Mucosa of descending colon (tissue), 3 donors: ENCODE results near the gene NAPB. TPM values are rescaled to one million over a fixed set of nuclear protein-coding genes. Genes with fewer than 3 reads are reported as not detected.

Source experiments
- ATAC-seq: fragments of 200-7000 bp; cut with Tn5 transposase; one replicate; pipeline ENCODE4 v1.9.1; 2020; ENCODE audit warnings: mild to moderate bottlenecking, moderate library complexity
- DNase-seq, 3 donors: peaks; one replicate each; pipeline ENCODE4 v3.0.0-alpha.2; 2020
- H3K36me3 ChIP-seq: fragments of 200-600 bp; one replicate; pipeline ENCODE4 v1.8.0; 2021; ENCODE audit warnings: low read depth, mild to moderate bottlenecking
- H3K4me1 ChIP-seq: fragments of 200-600 bp; one replicate; pipeline ENCODE4 v1.8.0; 2021; ENCODE audit warnings: low read depth, mild to moderate bottlenecking
- H3K4me3 ChIP-seq: fragments of 200-600 bp; one replicate; pipeline ENCODE4 v1.8.0; 2021; ENCODE audit warnings: mild to moderate bottlenecking
- H3K9me3 ChIP-seq: fragments of 200-600 bp; one replicate; pipeline ENCODE4 v1.8.0; 2021; ENCODE audit warnings: mild to moderate bottlenecking
- intact Hi-C, 2 donors: fragments of 100-400 bp; cut with DNase I in 1 of 2; cut with micrococcal nuclease in 1 of 2; formaldehyde crosslinking; loops; one replicate each; pipeline versions ENCODE4 v1.11.0 to v1.11.1; 2022; cut with DNase I, micrococcal nuclease
- total RNA-seq, 3 donors: library from RNA; stranded (reverse); fragmentation: NEBNext Ultra II Directional in 2 of 3; extraction: Animal tissue kit (Norgen Biotek cat#: 25700) in 2 of 3; gene quantifications; one replicate each; pipeline versions ENCODE4 v1.2.1 to v1.2.4, GENCODE V29; 2021 to 2023
- TF ChIP-seq, protein P1 (sequence below): fragments of 200-600 bp; IDR thresholded peaks from one replicate; pipeline ENCODE4 v1.8.0; 2022; ENCODE audit warnings: antibody characterized with exemption, mild to moderate bottlenecking
- donor health status: DM: no; HTN: no; CAD: no; lungs with moderate emphysema.
- donor health status: DM: no; HTN: no; CAD: no.
- donor health status: DM: no; HTN: yes; CAD: no.

NAPB gene
- total RNA-seq, 3 donors from 2014 or later = 8.2 to 22.8 (median 8.9) TPM

DNA sequence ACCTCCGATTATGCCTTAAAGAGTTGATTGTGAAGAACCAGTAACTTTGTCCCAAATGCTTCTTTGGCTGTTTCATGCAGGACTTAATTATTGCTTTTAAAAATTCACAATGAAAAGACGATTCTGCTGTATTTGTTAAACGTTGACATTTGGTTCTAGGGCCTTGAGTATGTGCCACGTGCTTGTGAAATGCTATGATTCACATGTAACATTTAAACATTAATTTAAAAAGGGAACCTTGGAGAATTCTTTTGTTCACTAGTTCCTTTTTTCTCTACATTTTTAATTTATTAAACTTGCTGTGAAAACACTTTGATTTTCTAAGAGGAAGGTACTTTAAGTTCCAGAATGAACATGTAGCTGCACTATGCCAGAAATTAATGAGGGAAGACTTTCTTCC, 49.8 kb downstream of the NAPB start:
- no peak for ATAC-seq
- Histone ChIP-seq H3K4me3 (no peak overlapping the region), H3K36me3 (peaks cover 4% of the 10 kb centered on the region), H3K9me3 (no peaks in the 10 kb centered on the region), H3K4me1 (no peaks in the 10 kb centered on the region)
- TF ChIP-seq, protein P1, sequence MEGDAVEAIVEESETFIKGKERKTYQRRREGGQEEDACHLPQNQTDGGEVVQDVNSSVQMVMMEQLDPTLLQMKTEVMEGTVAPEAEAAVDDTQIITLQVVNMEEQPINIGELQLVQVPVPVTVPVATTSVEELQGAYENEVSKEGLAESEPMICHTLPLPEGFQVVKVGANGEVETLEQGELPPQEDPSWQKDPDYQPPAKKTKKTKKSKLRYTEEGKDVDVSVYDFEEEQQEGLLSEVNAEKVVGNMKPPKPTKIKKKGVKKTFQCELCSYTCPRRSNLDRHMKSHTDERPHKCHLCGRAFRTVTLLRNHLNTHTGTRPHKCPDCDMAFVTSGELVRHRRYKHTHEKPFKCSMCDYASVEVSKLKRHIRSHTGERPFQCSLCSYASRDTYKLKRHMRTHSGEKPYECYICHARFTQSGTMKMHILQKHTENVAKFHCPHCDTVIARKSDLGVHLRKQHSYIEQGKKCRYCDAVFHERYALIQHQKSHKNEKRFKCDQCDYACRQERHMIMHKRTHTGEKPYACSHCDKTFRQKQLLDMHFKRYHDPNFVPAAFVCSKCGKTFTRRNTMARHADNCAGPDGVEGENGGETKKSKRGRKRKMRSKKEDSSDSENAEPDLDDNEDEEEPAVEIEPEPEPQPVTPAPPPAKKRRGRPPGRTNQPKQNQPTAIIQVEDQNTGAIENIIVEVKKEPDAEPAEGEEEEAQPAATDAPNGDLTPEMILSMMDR = no peak
- intact Hi-C loops = no loop called here
- DNase-seq = no peak

DNA sequence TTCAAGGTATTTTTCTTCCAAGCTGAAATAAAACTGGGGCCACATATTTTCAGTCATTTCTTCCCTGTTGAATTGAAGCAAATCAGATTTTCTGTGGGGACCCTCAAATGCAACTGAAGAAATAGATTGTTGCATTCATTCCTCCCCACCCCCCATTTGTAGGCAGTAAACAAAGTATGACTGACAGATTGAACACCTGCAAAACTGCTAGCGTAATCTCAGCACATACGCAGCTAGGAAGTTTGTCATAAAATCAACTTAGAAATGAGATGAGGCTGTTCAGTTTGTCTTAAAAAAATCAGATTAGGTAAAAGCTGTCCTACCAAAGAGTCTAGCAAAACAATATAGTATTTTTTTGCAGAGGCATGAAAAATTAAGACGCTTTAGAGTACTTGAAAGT, 50.4 kb downstream of the NAPB start:
- no peak overlapping the region for H3K4me3 ChIP-seq
- H3K4me1 ChIP-seq = peaks cover 4% of the 10 kb centered on the region
- no peaks in the 10 kb centered on the region for H3K9me3 ChIP-seq
- ATAC-seq (no peak), DNase-seq (no peak)
- H3K36me3 ChIP-seq = peaks cover 4% of the 10 kb centered on the region
- intact Hi-C loops = no loop called here
- TF ChIP-seq, protein P1 = no peak

DNA sequence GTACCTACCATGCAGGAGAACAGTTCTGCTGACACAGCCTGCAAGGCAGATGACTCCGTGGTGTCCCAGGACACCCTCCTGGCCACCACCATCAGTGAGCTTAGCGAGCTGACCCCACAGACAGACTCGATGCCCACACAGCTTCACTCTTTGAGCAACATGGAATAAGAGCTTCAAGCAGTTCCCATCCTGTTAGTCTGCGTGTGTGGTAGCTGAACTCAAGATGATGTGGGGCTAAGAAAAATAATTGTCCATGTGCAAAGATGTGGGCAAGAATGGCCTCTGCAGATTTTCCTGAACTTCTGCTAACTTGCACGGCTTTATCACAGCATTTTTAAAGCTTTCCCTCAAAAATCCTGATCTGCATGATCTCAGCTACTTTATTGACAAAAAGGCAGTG, 51.0 kb downstream of the NAPB start:
- ATAC-seq (no peak), DNase-seq (no peak)
- peaks cover 6% of the 10 kb centered on the region for H3K4me1 ChIP-seq
- H3K36me3 ChIP-seq = peaks cover 4% of the 10 kb centered on the region
- H3K4me3 ChIP-seq = no peak overlapping the region
- intact Hi-C loops = no loop called here
- TF ChIP-seq, protein P1 = no peak
- no peaks in the 10 kb centered on the region for H3K9me3 ChIP-seq

DNA sequence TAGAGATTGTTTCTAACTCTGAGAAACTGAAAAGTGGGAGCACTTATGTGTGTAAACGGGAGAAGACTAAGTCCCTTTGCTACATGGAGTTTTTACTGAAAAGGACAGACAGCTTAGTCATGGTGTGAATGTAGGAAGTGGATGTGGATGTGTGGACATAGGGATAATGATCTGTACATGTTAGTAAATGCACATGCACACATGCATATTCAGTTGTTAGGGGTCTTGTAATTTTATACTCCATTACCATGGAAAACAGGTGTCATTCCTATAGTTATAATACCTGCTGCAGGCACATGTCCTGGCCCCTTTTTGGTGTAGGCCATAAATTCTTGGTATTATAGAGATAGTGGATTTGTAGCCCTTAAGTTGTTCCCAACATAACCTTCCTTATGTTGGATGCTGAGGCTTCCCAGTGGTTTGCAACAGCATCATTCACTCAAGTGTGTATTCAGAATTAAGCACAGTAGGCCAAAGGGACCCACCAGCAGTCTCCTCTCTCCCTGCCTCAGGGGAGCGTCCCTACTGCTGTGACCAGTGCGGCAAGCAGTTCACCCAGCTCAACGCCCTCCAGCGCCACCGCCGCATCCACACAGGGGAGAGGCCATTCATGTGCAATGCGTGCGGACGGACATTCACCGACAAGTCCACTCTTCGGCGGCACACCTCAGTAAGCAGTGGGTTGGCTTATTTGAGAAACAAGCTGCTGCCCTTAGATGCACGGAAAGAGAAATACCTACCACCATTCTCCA, 52.0 kb downstream of the NAPB start:
- intact Hi-C loops = no loop called here
- ATAC-seq = no peak
- Histone ChIP-seq H3K36me3 (peaks cover 4% of the 10 kb centered on the region), H3K4me3 (no peak overlapping the region), H3K9me3 (no peaks in the 10 kb centered on the region), H3K4me1 (peaks cover 6% of the 10 kb centered on the region)
- no peak for DNase-seq
- TF ChIP-seq, protein P1 = no peak

DNA sequence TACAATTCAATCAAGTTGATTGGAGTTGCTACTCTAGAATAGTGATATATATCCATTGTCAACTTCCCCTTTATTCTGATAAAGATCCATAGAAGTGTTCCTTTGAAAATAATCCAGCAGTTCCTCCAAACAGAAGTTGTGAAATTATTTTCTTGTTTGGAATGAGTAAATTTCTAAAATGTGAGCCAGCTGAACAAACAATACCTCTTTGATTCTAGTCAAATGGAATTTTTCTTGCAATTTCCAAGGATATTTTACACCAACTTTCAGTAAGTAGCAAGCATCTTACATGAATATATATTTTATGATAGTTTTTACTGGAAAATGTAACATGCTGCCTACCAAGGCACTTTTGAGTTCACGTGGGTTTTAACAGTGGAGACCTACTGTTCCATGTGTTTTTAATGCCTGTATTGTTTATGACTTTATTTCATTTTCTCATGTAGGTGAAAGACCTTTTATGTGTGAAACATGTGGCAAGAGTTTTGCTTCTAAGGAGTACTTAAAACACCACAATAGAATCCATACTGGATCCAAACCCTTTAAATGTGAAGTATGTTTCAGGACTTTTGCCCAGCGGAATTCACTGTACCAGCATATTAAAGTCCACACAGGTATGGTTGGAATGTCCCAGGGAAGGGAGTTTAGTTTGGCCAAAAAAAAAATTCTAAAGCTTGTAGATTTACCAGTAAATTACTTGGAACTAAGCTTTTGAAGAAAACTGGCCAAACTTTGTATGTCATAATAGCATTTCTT, 52.8 kb downstream of the NAPB start:
- Histone ChIP-seq H3K36me3 (peaks cover 4% of the 10 kb centered on the region), H3K4me3 (no peak overlapping the region), H3K4me1 (peaks cover 8% of the 10 kb centered on the region), H3K9me3 (no peaks in the 10 kb centered on the region)
- ATAC-seq (no peak), DNase-seq (no peak)
- TF ChIP-seq, protein P1 = no peak
- intact Hi-C loops = no loop called here
